Right lobe of liver (tissue), 6 donors: ENCODE data around the gene CAPS. TPM values are rescaled to one million over a fixed set of nuclear protein-coding genes. Genes with fewer than 3 reads are reported as not detected.
A peak's percentile ranks its signal among the peaks of the same experiment; 100 is the strongest.

Experiments
- ATAC-seq, 4 donors: fragments of 200-7000 bp; cut with Tn5 transposase; one replicate each; pipeline ENCODE4 v1.9.1; 2020; ENCODE audit warnings: mild to moderate bottlenecking in 4 of 4, moderate library complexity in 4 of 4
- DNase-seq, 3 donors: peaks; one replicate each; pipeline ENCODE4 v3.0.0-alpha.2; 2020
- H3K27ac ChIP-seq, 3 donors: fragments of 200-600 bp; one replicate each; pipeline ENCODE4 v1.8.0; 2022
- H3K27me3 ChIP-seq, 2 donors: fragments of 200-600 bp; one replicate each; pipeline ENCODE4 v1.8.0; 2022
- H3K36me3 ChIP-seq, 4 donors: fragments of 200-600 bp; sonication (generic) in 1 of 4; one replicate each; pipeline versions ENCODE4 v1.5.1 to v1.8.0; 2017 to 2022; ENCODE audit warnings: control low read depth in 1 of 4
- H3K4me1 ChIP-seq, 4 donors: fragments of 200-600 bp; sonication (generic) in 1 of 4; one replicate each; pipeline versions ENCODE4 v1.5.1 to v1.8.0; 2017 to 2022; ENCODE audit warnings: control low read depth in 1 of 4
- H3K4me3 ChIP-seq, 3 donors: fragments of 200-600 bp; one replicate each; pipeline ENCODE4 v1.8.0; 2022
- H3K9me3 ChIP-seq, 4 donors: fragments of 200-600 bp; sonication (generic) in 1 of 4; one replicate each; pipeline versions ENCODE4 v1.5.1 to v1.8.0; 2017 to 2022; ENCODE audit warnings: control low read depth in 1 of 4
- CTCF ChIP-seq, 4 donors: fragments of 200-600 bp in 3 of 4; fragments of 450-650 bp in 1 of 4; IDR thresholded peaks; one replicate each; pipeline versions ENCODE4 v1.5.1 to v1.8.0; 2016 to 2022; ENCODE audit warnings: antibody characterized with exemption in 4 of 4, mild to moderate bottlenecking in 2 of 4
- POLR2A ChIP-seq: fragments of 450-650 bp; IDR thresholded peaks from one replicate; pipeline ENCODE4 v1.6.1; 2017; ENCODE audit warnings: antibody characterized with exemption, mild to moderate bottlenecking
- WGBS: methylation state at CpG from one replicate; pipeline ENCODE4 v1.1.6; 2018; ENCODE audit warnings: low coverage, low lambda C conversion rate; ENCODE audit not compliant: insufficient coverage; ENCODE audit errors: missing lambda C conversion rate; 5-methylcytosine and 5-hydroxymethylcytosine counted together
- intact Hi-C, 2 donors: fragments of 100-400 bp; cut with DNase I; formaldehyde crosslinking; loops; one replicate each; pipeline versions ENCODE4 v1.11.2 to v1.14.1; 2022
- total RNA-seq, 6 experiments: library from RNA; depleted of rRNA in 2 of 6; stranded (reverse); fragments of >200 nt in 2 of 6; fragmentation: NEBNext Ultra II Directional in 3 of 6; extraction: Animal tissue kit (Norgen Biotek cat#: 25700) in 3 of 6; gene quantifications; one replicate each; pipeline versions ENCODE4 v1.1.0 to v1.2.4, GENCODE V29; 2016 to 2023
- donor health status: DM: no; HTN: yes; CAD: no.
- donor health status: DM: no; HTN: no; CAD: no.
- donor health status: DM: no; HTN: no; CAD: no.
- donor health status: DM: no; HTN: yes; CAD: no.
- donor health status: DM: no; HTN: yes; CAD: no.

Gene CAPS
- total RNA-seq, 6 experiments from 2014 or later: 1.1 to 7.9 (median 5.0) TPM

GRCh38 chr19:5892772-5893275, 21.2 kb upstream of the CAPS start:
- ATAC-seq: peak in 1 of 4 donors; percentile 11
- no peak for DNase-seq
- H3K27me3 ChIP-seq: no peaks in the 10 kb centered on the region
- H3K4me3 ChIP-seq: no peak overlapping the region
- H3K9me3 ChIP-seq: no peaks in the 10 kb centered on the region
- intact Hi-C loops: loop anchor here (5.0 kb wide), 2 partner anchors 81 to 86 kb away; partner anchors contain the start of gene NRTN (in 1 of the 2)
- peaks cover 0 to 14% (median 3%) of the 10 kb centered on the region in 4 donors for H3K36me3 ChIP-seq
- TF ChIP-seq POLR2A (no peak), CTCF (IDR thresholded peaks at IDR 0.05) (no peak)
- WGBS: 40% methylated on average over 1 of the region's 15 CpGs
- no peak overlapping the region for H3K27ac ChIP-seq
- peaks cover 0 to 8% (median 2%) of the 10 kb centered on the region in 4 donors for H3K4me1 ChIP-seq

- H3K4me3 ChIP-seq: no peak overlapping the region
- H3K27ac ChIP-seq: no peak overlapping the region
- H3K36me3 ChIP-seq: peaks cover 0 to 14% (median 3%) of the 10 kb centered on the region in 4 donors
- peak; percentile 1 to 5 (median 4) for ATAC-seq
- no peaks in the 10 kb centered on the region for H3K27me3 ChIP-seq
- WGBS: 63% methylated on average over 7 of the region's 13 CpGs
- peaks cover 0 to 8% (median 2%) of the 10 kb centered on the region in 4 donors for H3K4me1 ChIP-seq
- H3K9me3 ChIP-seq: no peaks in the 10 kb centered on the region
- DNase-seq: no peak
- intact Hi-C loops: loop anchor here (5.0 kb wide), 2 partner anchors 81 to 86 kb away; partner anchors contain the start of gene NRTN (in 1 of the 2)
- TF ChIP-seq POLR2A: no peak
- TF ChIP-seq CTCF (IDR thresholded peaks at IDR 0.05): no peak
These were observed 20.7 kb upstream of the CAPS start for GRCh38 chr19:5893296-5893903.

GRCh38 chr19:5893907-5894703, 19.9 kb upstream of the CAPS start:
- no peak overlapping the region for H3K27ac ChIP-seq
- peak; percentile 8 to 45 (median 33) for ATAC-seq
- intact Hi-C loops: loop anchor here (5.0 kb wide), 2 partner anchors 82 to 87 kb away; partner anchors contain the start of gene NRTN (in 1 of the 2)

More at GRCh38 chr19:5893907-5894703, 19.9 kb upstream of the CAPS start:
- H3K4me1 ChIP-seq: peaks cover 0 to 8% (median 2%) of the 10 kb centered on the region in 4 donors
- TF ChIP-seq POLR2A: no peak
- TF ChIP-seq CTCF (IDR thresholded peaks at IDR 0.05): no peak
- WGBS: 84% methylated on average over 9 of the region's 28 CpGs
- no peak for DNase-seq
- no peak overlapping the region for H3K4me3 ChIP-seq
- no peaks in the 10 kb centered on the region for H3K27me3 ChIP-seq
- peaks cover 0 to 14% (median 3%) of the 10 kb centered on the region in 4 donors for H3K36me3 ChIP-seq
- no peaks in the 10 kb centered on the region for H3K9me3 ChIP-seq
